Left lung (tissue), 10 donors: ENCODE measurements around the gene MRM2. TPM values are rescaled to one million over a fixed set of nuclear protein-coding genes. Genes with fewer than 3 reads are reported as not detected.

Experiments
- ATAC-seq: fragments of 200-7000 bp; cut with Tn5 transposase; one replicate; pipeline ENCODE4 v1.9.1; 2020; ENCODE audit warnings: moderate library complexity
- DNase-seq, 4 donors: peaks; one replicate each; pipeline ENCODE4 v3.0.0-alpha.2; 2013 to 2020
- H3K27ac ChIP-seq, 2 donors: fragments of 200-600 bp; sonication (generic) in 1 of 2; one replicate each; pipeline versions ENCODE4 v1.5.0 to v1.8.0; 2020 to 2021
- H3K27me3 ChIP-seq, 2 donors: fragments of 200-600 bp; sonication (generic) in 1 of 2; one replicate each; pipeline versions ENCODE4 v1.5.0 to v1.8.0; 2020 to 2021
- H3K36me3 ChIP-seq, 2 donors: fragments of 200-600 bp; sonication (generic) in 1 of 2; one replicate each; pipeline versions ENCODE4 v1.5.0 to v1.8.0; 2020 to 2021
- H3K4me1 ChIP-seq, 2 donors: fragments of 200-600 bp; one replicate each; pipeline ENCODE4 v1.8.0; 2021
- H3K4me3 ChIP-seq, 2 donors: fragments of 200-600 bp; sonication (generic) in 1 of 2; one replicate each; pipeline versions ENCODE4 v1.5.0 to v1.8.0; 2020 to 2021; ENCODE audit warnings: mild to moderate bottlenecking in 1 of 2
- H3K9me3 ChIP-seq, 2 donors: fragments of 200-600 bp; sonication (generic) in 1 of 2; one replicate each; pipeline versions ENCODE4 v1.5.0 to v1.8.0; 2020 to 2021
- CTCF ChIP-seq, 2 donors: fragments of 200-600 bp; sonication (generic) in 1 of 2; IDR thresholded peaks; one replicate each; pipeline versions ENCODE4 v1.5.0 to v1.8.0; 2021; ENCODE audit warnings: antibody characterized with exemption in 2 of 2
- intact Hi-C, 2 donors: fragments of 100-400 bp; cut with DNase I; formaldehyde crosslinking; loops; one replicate each; pipeline versions ENCODE4 v1.11.2 to v1.14.2; 2022
- polyA plus RNA-seq, 6 donors: library from polyadenylated mRNA; unstranded; fragments of 120-200 nt; gene quantifications; one replicate each; pipeline ENCODE4 v1.2.1, GENCODE V29; 2013; ENCODE audit not compliant: insufficient read length in 6 of 6
- total RNA-seq, 2 donors: library from RNA; stranded (reverse); fragmentation: NEBNext Ultra II Directional; extraction: Animal tissue kit (Norgen Biotek cat#: 25700); gene quantifications; one replicate each; pipeline ENCODE4 v1.2.1, GENCODE V29; 2021
- donor health status: DM: no; HTN: yes; CAD: no.
- donor health status: DM: no; HTN: no; CAD: no.

MRM2 gene
- total and polyA plus RNA-seq, 8 donors, result 23.0 to 36.6 (median 31.2) TPM

GRCh38 chr7:2210551-2211258, 31.3 kb downstream of the MRM2 start:
- Histone ChIP-seq H3K27ac (no peak overlapping the region), H3K4me3 (no peak overlapping the region), H3K27me3 (no peaks in the 10 kb centered on the region), H3K4me1 (no peaks in the 10 kb centered on the region), H3K36me3 (peaks cover 0 to 78% of the 10 kb centered on the region in 2 donors), H3K9me3 (no peaks in the 10 kb centered on the region)
- intact Hi-C loops, result no loop called here
- TF ChIP-seq CTCF (IDR thresholded peaks at IDR 0.05), result no peak
- ATAC-seq (no peak), DNase-seq (no peak)

GRCh38 chr7:2209961-2210323, 32.1 kb downstream of the MRM2 start:
- intact Hi-C loops, result loop anchor here in 1 of 2 donors (10.0 kb wide), 2 partner anchors 545 to 615 kb away; no protein-coding TSS in a partner anchor
- ATAC-seq, result no peak
- no peak for TF ChIP-seq CTCF (IDR thresholded peaks at IDR 0.05)

GRCh38 chr7:2209146-2209960, 32.7 kb downstream of the MRM2 start:
- ATAC-seq (peak; percentile 91), DNase-seq (peak; percentile 54 to 83 (median 74))
- peak; percentile 60 to 69 for TF ChIP-seq CTCF (IDR thresholded peaks at IDR 0.05)
- Histone ChIP-seq H3K36me3 (peaks cover 0 to 68% of the 10 kb centered on the region in 2 donors), H3K4me1 (no peaks in the 10 kb centered on the region), H3K4me3 (no peak overlapping the region), H3K9me3 (no peaks in the 10 kb centered on the region), H3K27ac (no peak overlapping the region), H3K27me3 (no peaks in the 10 kb centered on the region)
- intact Hi-C loops, result loop anchor here in 1 of 2 donors (10.0 kb wide), 2 partner anchors 545 to 615 kb away; no protein-coding TSS in a partner anchor

More at GRCh38 chr7:2209961-2210323, 32.1 kb downstream of the MRM2 start:
- Histone ChIP-seq H3K4me1 (no peaks in the 10 kb centered on the region), H3K36me3 (peaks cover 0 to 71% of the 10 kb centered on the region in 2 donors), H3K27me3 (no peaks in the 10 kb centered on the region), H3K27ac (no peak overlapping the region), H3K4me3 (no peak overlapping the region), H3K9me3 (no peaks in the 10 kb centered on the region)
- DNase-seq, result no peak

GRCh38 chr7:2208712-2209111, 33.3 kb downstream of the MRM2 start:
- no peak overlapping the region for H3K4me3 ChIP-seq
- H3K4me1 ChIP-seq, result no peaks in the 10 kb centered on the region
- no peaks in the 10 kb centered on the region for H3K9me3 ChIP-seq
- peak in 1 of 4 donors; percentile 27 for DNase-seq
- intact Hi-C loops, result loop anchor here in 1 of 2 donors (10.0 kb wide), 2 partner anchors 544 to 614 kb away; no protein-coding TSS in a partner anchor
- H3K27me3 ChIP-seq, result no peaks in the 10 kb centered on the region
- H3K36me3 ChIP-seq, result peaks cover 0 to 62% of the 10 kb centered on the region in 2 donors
- H3K27ac ChIP-seq, result no peak overlapping the region
- TF ChIP-seq CTCF (IDR thresholded peaks at IDR 0.05), result no peak
- no peak for ATAC-seq
